Nephron progenitor cell (in vitro differentiated cells): ENCODE results near the gene GPR141.

Experiments used
- DNase-seq: peaks from one replicate; pipeline ENCODE4 v3.0.0; 2021
- H3K27ac Mint-ChIP-seq: 2 replicates; pipeline ENCODE4 v1.8.0; 2021; ENCODE audit warnings: mild to moderate bottlenecking, moderate library complexity, mixed read lengths
- H3K27me3 Mint-ChIP-seq: 2 replicates; pipeline ENCODE4 v1.8.0; 2021; ENCODE audit warnings: mild to moderate bottlenecking, low read depth, mixed read lengths; ENCODE audit not compliant: poor library complexity
- H3K36me3 Mint-ChIP-seq: 2 replicates; pipeline ENCODE4 v1.8.0; 2021; ENCODE audit warnings: low read depth, mixed read lengths
- H3K4me1 Mint-ChIP-seq: 2 replicates; pipeline ENCODE4 v1.8.0; 2021; ENCODE audit warnings: mixed read lengths
- H3K4me3 Mint-ChIP-seq: 2 replicates; pipeline ENCODE4 v1.8.0; 2021; ENCODE audit warnings: mild to moderate bottlenecking, moderate library complexity, mixed read lengths
- H3K9me3 Mint-ChIP-seq: 2 replicates; pipeline ENCODE4 v1.8.0; 2021; ENCODE audit warnings: mild to moderate bottlenecking, moderate library complexity, mixed read lengths
- CTCF ChIP-seq: fragments of 200-600 bp; sonication (generic); IDR thresholded peaks from 2 replicates; pipeline ENCODE4 v1.5.0; 2021; ENCODE audit warnings: antibody characterized with exemption

The GPR141 gene

DNA sequence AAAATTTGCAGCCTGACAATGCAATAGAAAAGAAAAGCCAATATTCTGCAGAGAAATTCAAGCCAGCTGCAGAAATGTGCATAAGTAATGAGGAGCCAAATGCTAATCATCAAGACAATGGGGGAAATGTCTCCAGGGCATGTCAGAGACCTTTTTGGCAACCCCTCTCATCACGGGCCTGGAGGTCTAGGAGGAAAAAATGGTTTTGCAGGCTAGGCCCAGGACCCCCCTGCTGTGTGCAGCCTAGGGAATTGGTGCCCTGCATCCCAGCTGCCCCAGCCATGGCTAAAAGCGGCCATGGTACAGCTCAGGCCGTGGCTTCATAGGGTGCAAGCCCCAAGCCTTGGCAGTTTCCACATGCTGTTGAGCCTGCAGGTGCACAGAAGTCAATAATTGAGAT, 92.4 kb downstream of the GPR141 start:
- Mint-ChIP-seq H3K4me3 (no peak overlapping the region), H3K36me3 (no peaks in the 10 kb centered on the region), H3K27ac (no peak overlapping the region), H3K27me3 (peaks cover 3% of the 10 kb centered on the region), H3K4me1 (no peaks in the 10 kb centered on the region), H3K9me3 (peaks cover 49% of the 10 kb centered on the region)
- TF ChIP-seq CTCF = no peak
- no peak for DNase-seq

- no peak for DNase-seq
- no peak overlapping the region for H3K27ac Mint-ChIP-seq
- H3K36me3 Mint-ChIP-seq = no peaks in the 10 kb centered on the region
Observed at GRCh38 chr7:37781156-37781555, 97.6 kb downstream of the GPR141 start.

GRCh38 chr7:37782166-37782565, 98.6 kb downstream of the GPR141 start:
- no peak for DNase-seq
- H3K27ac Mint-ChIP-seq = no peak overlapping the region

More at GRCh38 chr7:37781156-37781555, 97.6 kb downstream of the GPR141 start:
- peaks cover 24% of the 10 kb centered on the region for H3K9me3 Mint-ChIP-seq
- H3K27me3 Mint-ChIP-seq = peaks cover 6% of the 10 kb centered on the region
- peaks cover 11% of the 10 kb centered on the region for H3K4me1 Mint-ChIP-seq
- no peak overlapping the region for H3K4me3 Mint-ChIP-seq
- no peak for TF ChIP-seq CTCF

GRCh38 chr7:37784015-37784414, 100.4 kb downstream of the GPR141 start:
- DNase-seq = no peak
- Mint-ChIP-seq H3K4me1 (peaks cover 11% of the 10 kb centered on the region), H3K9me3 (no peaks in the 10 kb centered on the region), H3K36me3 (no peaks in the 10 kb centered on the region), H3K4me3 (no peak overlapping the region), H3K27ac (no peak overlapping the region), H3K27me3 (peaks cover 3% of the 10 kb centered on the region)
- TF ChIP-seq CTCF = no peak

More at GRCh38 chr7:37782166-37782565, 98.6 kb downstream of the GPR141 start:
- Mint-ChIP-seq H3K27me3 (peaks cover 6% of the 10 kb centered on the region), H3K36me3 (no peaks in the 10 kb centered on the region), H3K9me3 (peaks cover 15% of the 10 kb centered on the region), H3K4me1 (peaks cover 11% of the 10 kb centered on the region), H3K4me3 (no peak overlapping the region)
- no peak for TF ChIP-seq CTCF

DNA sequence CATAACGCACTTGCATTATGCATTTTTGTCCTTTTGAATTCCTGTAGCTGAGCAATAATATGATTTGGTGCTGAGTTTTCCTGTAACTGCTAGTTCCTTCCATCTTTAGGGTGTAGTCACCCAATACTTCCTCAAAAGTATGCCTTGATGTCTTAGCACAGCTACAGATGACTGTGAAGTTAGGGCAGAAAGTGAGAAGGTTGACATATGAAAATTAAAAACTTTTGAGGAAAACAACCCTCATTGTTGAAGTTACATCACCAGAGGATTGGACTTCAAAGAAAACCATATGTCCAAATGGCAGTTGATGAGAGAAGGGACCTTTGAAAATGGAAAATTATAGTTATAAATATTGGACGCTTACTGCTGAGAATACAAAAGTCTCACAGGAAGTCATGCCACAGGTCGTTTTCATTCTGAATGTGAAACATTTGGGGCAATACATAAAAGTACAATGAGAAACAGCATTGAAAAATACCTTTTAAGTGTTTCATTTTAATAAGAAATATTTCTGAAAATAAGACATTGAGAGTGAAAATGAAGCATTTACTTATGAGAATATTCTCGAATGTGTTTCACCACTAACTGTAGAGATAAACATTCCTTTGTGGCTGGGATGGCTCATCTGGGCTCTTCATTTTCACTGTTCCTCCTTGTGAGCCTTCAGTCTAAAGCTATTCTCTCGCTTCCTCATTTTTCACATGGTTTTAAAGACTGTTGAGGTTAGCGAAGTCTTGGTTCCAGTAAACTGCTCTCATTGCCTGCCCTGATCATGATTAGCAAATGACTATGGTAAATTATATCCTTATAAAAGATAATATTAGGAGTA, 103.4 kb downstream of the GPR141 start:
- H3K4me3 Mint-ChIP-seq = no peak overlapping the region
- no peak for DNase-seq

More for the DNA sequence above, 103.4 kb downstream of the GPR141 start:
- Mint-ChIP-seq H3K9me3 (no peaks in the 10 kb centered on the region), H3K27me3 (peaks cover 3% of the 10 kb centered on the region), H3K27ac (no peak overlapping the region), H3K36me3 (no peaks in the 10 kb centered on the region), H3K4me1 (peaks cover 10% of the 10 kb centered on the region)
- TF ChIP-seq CTCF = no peak
